ENCODE data around the gene IGFLR1.

DNA sequence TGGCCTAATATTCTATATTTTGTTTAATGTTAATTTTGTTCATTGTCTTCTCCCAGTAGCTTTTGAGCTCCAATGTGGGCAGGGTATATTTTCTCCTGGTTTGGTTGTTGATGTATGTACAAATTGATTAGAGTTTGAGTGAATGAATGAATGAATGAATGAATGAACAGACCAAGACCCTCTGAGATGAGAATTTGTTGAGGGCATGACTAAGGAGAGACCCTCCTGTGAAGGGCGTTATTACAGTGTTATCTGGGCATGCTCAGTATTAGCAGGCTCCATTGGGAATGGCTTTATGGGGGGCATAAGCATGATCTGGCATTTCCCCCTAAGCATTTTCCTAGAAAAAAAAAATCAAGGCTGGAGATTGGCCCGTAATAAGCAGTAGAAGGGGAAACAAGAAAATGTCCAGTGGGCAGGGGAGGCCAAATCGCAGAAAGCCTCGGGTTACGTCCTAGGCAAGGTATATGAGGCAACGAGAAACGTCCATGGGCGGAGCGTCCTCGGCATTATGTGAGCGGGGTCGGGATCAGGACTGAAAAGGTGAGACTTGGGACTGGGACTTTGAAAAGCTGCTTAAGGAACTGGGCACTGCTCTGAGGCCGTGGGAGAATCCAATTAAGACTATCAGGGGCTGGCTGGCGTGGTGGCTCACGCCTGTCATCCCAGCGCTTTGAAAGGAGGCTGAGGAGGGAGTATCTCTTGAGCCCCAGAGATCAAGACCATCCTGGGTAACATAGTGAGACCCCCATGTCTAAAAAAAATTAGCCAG lies 32.2 kb upstream of the IGFLR1 start:
- TF ChIP-seq CTCF (IDR thresholded peaks at IDR 0.05; ENCODE audit: low read depth, low read length) (no peak), POLR2A (IDR thresholded peaks at IDR 0.05; ENCODE audit: extremely low read depth, insufficient read length) (no peak), MYC (IDR thresholded peaks at IDR 0.05; ENCODE audit: low read depth, low read length) (no peak)

All from NB4 (cell line).